K562 (cell line): ENCODE measurements around the gene HNRNPDL. TPM values are rescaled to one million over a fixed set of nuclear protein-coding genes. Genes with fewer than 3 reads are reported as not detected.

Experiments
- ATAC-seq: fragments of 200-7000 bp; cut with Tn5 transposase; 3 replicates; pipeline ENCODE4 v1.9.1; 2020; ENCODE audit warnings: moderate library complexity
- BruUV-seq: library from RNA; stranded (reverse); fragments of 400-500 nt; replicated peaks from 2 replicates; lab custom pipeline; 2021; lab: Mats Ljungman, UMichigan
- CTCF ChIA-PET: fragments of 300-600 bp; formaldehyde crosslinking; extraction: SDS; loops from one replicate; lab custom pipeline; 2021; ENCODE audit warnings: low intra/inter-chr PET ratio; lab: Yijun Ruan, JAX
- POLR2A ChIA-PET: fragments of 300-600, 350-650 bp; sonication (Branson Sonifier 250); formaldehyde crosslinking; extraction: SDS; loops from one replicate; lab custom pipeline; 2021; ENCODE audit warnings: antibody characterized with exemption, inconsistent platforms; lab: Yijun Ruan, JAX
- DNase-seq, 4 experiments: peaks; one replicate each; pipeline versions ENCODE4 v3.0.0 to v3.0.0-alpha.2; 2011 to 2018; ENCODE audit warnings: low spot score in 3 of 4, mixed read lengths in 3 of 4; ENCODE audit errors: extremely low read depth in 1 of 4
- FAIRE-seq: peaks from 2 replicates; lab custom pipeline; 2011; peaks lifted over from hg19 to GRCh38; lab: Jason Lieb, UNC
- H2AFZ ChIP-seq: 2 replicates; pipeline ENCODE4 v1.6.0; 2011; ENCODE audit warnings: low read depth, low read length, control low read depth, inconsistent platforms
- H3K27ac ChIP-seq: fragments of 200-600 bp; 3 replicates; pipeline ENCODE4 v1.8.0; 2011; ENCODE audit warnings: low read depth, mild to moderate bottlenecking, control low read depth, inconsistent platforms, low read length, moderate library complexity, mixed read lengths; ENCODE audit errors: extremely low read depth
- H3K27me3 ChIP-seq, 2 experiments: fragments of 300-600 bp in 1 of 2; 2 replicates in 1 of 2; 3 replicates in 1 of 2; pipeline versions ENCODE4 v1.6.0 to v1.8.0; 2011; ENCODE audit warnings: inconsistent platforms in 2 of 2, low read length in 2 of 2, mild to moderate bottlenecking in 1 of 2, mixed read lengths in 1 of 2, moderate library complexity in 1 of 2; ENCODE audit not compliant: control insufficient read depth in 2 of 2, insufficient read depth in 2 of 2
- H3K36me3 ChIP-seq: fragments of 300-600 bp; 3 replicates; pipeline ENCODE4 v1.8.0; 2011; ENCODE audit warnings: mild to moderate bottlenecking, low read length, inconsistent platforms; ENCODE audit not compliant: control insufficient read depth, insufficient read depth
- H3K4me1 ChIP-seq, 2 experiments: fragments of 200-600 bp in 1 of 2; replicated peaks in 1 of 2; 2 replicates in 1 of 2; 3 replicates in 1 of 2; pipeline versions ENCODE4 v1.5.1 to v1.8.0; 2011; ENCODE audit warnings: inconsistent platforms in 2 of 2, low read length in 2 of 2, mild to moderate bottlenecking in 1 of 2, mixed read lengths in 1 of 2, moderate library complexity in 1 of 2; ENCODE audit not compliant: control insufficient read depth in 2 of 2, insufficient read depth in 2 of 2
- H3K4me2 ChIP-seq: 2 replicates; pipeline ENCODE4 v1.6.1; 2011; ENCODE audit warnings: low read length, control low read depth, inconsistent platforms, mixed read lengths; ENCODE audit not compliant: insufficient read depth
- H3K4me3 ChIP-seq: fragments of 200-600 bp; sonication (generic), shearing (Covaris generic); 2 replicates; pipeline ENCODE4 v1.5.1; 2016; ENCODE audit warnings: control low read depth, inconsistent platforms
- H3K79me2 ChIP-seq: fragments of 200-600 bp; 3 replicates; pipeline ENCODE4 v1.8.0; 2011; ENCODE audit warnings: low read length, inconsistent platforms; ENCODE audit not compliant: control insufficient read depth, insufficient read depth
- H3K9ac ChIP-seq, 2 experiments: 2 replicates each; pipeline versions ENCODE4 v1.6.0 to v1.6.1; 2011; ENCODE audit warnings: low read depth in 2 of 2, low read length in 2 of 2, control low read depth in 1 of 2, inconsistent platforms in 1 of 2, mild to moderate bottlenecking in 1 of 2, mixed read lengths in 1 of 2; ENCODE audit not compliant: insufficient read depth in 1 of 2
- H3K9me1 ChIP-seq: one replicate; pipeline ENCODE4 v1.6.0; 2011; ENCODE audit warnings: inconsistent platforms, mild to moderate bottlenecking, low read length, moderate library complexity; ENCODE audit not compliant: control insufficient read depth, insufficient read depth
- H3K9me3 ChIP-seq: replicated peaks from 2 replicates; pipeline ENCODE4 v1.5.1; 2011; ENCODE audit warnings: low read depth, low read length, inconsistent platforms; ENCODE audit not compliant: control insufficient read depth, insufficient read depth
- H4K20me1 ChIP-seq: replicated peaks from 2 replicates; pipeline ENCODE4 v1.6.1; 2011; ENCODE audit warnings: low read length, inconsistent platforms, mixed read lengths; ENCODE audit not compliant: control insufficient read depth, insufficient read depth
- NFE2 ChIP-seq: IDR thresholded peaks from 2 replicates; pipeline ENCODE4 v1.6.1; 2014; ENCODE audit warnings: antibody characterized with exemption, low read depth
- SMAD3 ChIP-seq: fragments of 450-650 bp; formaldehyde crosslinking; conservative IDR thresholded peaks from 2 replicates; pipeline ENCODE4 v1.4.0; 2020; ENCODE audit warnings: mild to moderate bottlenecking
- TFE3 ChIP-seq: fragments of 450-650 bp; formaldehyde crosslinking; IDR thresholded peaks from 2 replicates; pipeline ENCODE4 v1.4.0; 2020; ENCODE audit warnings: mild to moderate bottlenecking, mixed read lengths
- WHSC1 ChIP-seq: IDR thresholded peaks from one replicate; pipeline ENCODE4 v1.6.1; 2012; ENCODE audit warnings: low read length, control low read depth, inconsistent platforms
- WGBS: fragments of 100-300 bp; shearing (Covaris generic); methylation state at CpG from one replicate; pipeline ENCODE4 v1.1.6; 2016; ENCODE audit warnings: low coverage, mixed read lengths; ENCODE audit not compliant: insufficient coverage; ENCODE audit errors: missing lambda C conversion rate; 5-methylcytosine and 5-hydroxymethylcytosine counted together
- in situ Hi-C: fragments of 300-500 bp; cut with MboI; formaldehyde crosslinking; loops from 4 replicates; pipeline ENCODE4 v1.15.0; 2018; ENCODE audit warnings: inconsistent platforms, mixed read lengths
- intact Hi-C: fragments of 100-400 bp; cut with micrococcal nuclease; formaldehyde crosslinking; loops from 2 replicates; pipeline ENCODE4 v1.14.2; 2022
- polyA plus RNA-seq, 8 experiments: library from polyadenylated mRNA; depleted of rRNA in 4 of 8; stranded (reverse) in 5 of 8; unstranded in 3 of 8; fragments of >200 nt; fragmentation: Nextera tagmentation in 2 of 8; fragmentation: Illumina TruSeq in 1 of 8; extraction: Ambion mirVana in 2 of 8; extraction: Trizol in 1 of 8; gene quantifications; 2 replicates each; pipeline versions ENCODE4 v1.2.1 to v1.2.3, GENCODE V29; 2011 to 2014; ENCODE audit warnings: inconsistent platforms in 1 of 8, missing spikeins in 1 of 8
- total RNA-seq, 7 experiments: library from RNA; depleted of rRNA in 6 of 7; stranded (reverse); fragments of >200 nt in 6 of 7; fragmentation: Illumina TruSeq in 2 of 7; extraction: Trizol in 2 of 7; gene quantifications; 2 replicates each; pipeline versions ENCODE4 v1.2.1 to v1.2.3, GENCODE V29; 2011 to 2021; ENCODE audit warnings: low replicate concordance in 1 of 7

HNRNPDL gene
- total and polyA plus RNA-seq, 9 of the 15 experiments (the other 6 are each of a cell fraction or from before 2014, with no cell fraction given): 243 to 652 (median 351) TPM

GRCh38 chr4:82382751-82383150 lies 47.5 kb downstream of the HNRNPDL start:
- H3K27me3 ChIP-seq: no peaks in the 10 kb centered on the region
- peaks cover 0 to 5% of the 10 kb centered on the region in 2 experiments; a peak in 2 of 5 replicates for H3K4me1 ChIP-seq
- H3K27ac ChIP-seq: no peak overlapping the region
- FAIRE-seq (no peak), ATAC-seq (no peak), DNase-seq (no peak)
- H3K9me3 ChIP-seq: no peaks in the 10 kb centered on the region
- in situ Hi-C loops: no loop called here
- H2AFZ ChIP-seq: no peak overlapping the region
- no peaks in the 10 kb centered on the region for H3K79me2 ChIP-seq
- ChIA-PET CTCF (no interaction called here), POLR2A (interaction anchor here (1.7 kb wide), 1 partner anchor 9 kb away, joined by 8 read pairs; the partner anchor contains the start of gene HNRNPD)
- no peak overlapping the region for H3K9ac ChIP-seq
- H4K20me1 ChIP-seq: no peaks in the 10 kb centered on the region
- intact Hi-C loops: no loop called here
- no peak overlapping the region for H3K4me2 ChIP-seq
- no TSS peak for BruUV-seq
- H3K36me3 ChIP-seq: no peaks in the 10 kb centered on the region
- no peak overlapping the region for H3K4me3 ChIP-seq
- 32% methylated on average over 2 of the region's 2 CpGs for WGBS
- TF ChIP-seq NFE2 (no peak), WHSC1 (no peak), TFE3 (CRISPR knock-in tag) (peak; percentile 32; the same call in 1 of the 2 replicates), SMAD3 (CRISPR knock-in tag) (no peak)
- no peaks in the 10 kb centered on the region for H3K9me1 ChIP-seq
